ENCODE data around the gene ELAPOR1. TPM values are rescaled to one million over a fixed set of nuclear protein-coding genes. Genes with fewer than 3 reads are reported as not detected.

The ELAPOR1 gene
- total and polyA plus RNA-seq, 9 of the 15 experiments (the other 6 are each of a cell fraction or from before 2014, with no cell fraction given): 0.07 to 1.2 (median 0.18) TPM

DNA sequence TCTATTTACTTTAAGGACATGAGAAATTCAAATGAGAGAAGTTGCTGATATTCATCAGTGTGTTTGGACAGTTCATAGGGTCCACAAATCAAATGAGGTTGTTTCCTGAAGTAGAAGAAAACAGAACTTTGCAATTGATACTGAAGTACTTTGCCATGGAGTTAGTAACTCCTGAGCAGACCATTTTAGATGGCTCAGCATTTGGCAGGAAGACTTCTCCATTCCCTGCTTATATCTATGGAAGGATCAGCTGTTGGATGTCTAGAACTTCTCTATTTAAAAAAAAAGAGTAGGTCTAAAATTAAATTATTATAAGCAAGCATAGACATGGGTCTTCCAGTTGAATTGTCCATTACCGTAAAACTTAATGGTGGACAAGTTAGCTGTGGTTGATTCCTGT lies 18.3 kb upstream of the ELAPOR1 start:
- no peak for ATAC-seq
- intact Hi-C loops (cut with micrococcal nuclease) (no loop called here), in situ Hi-C loops (cut with MboI) (no loop called here)
- Histone ChIP-seq H3K9ac (ENCODE audit: insufficient read depth in 1 of 2, low read depth in 2 of 2, low read length in 2 of 2) (no peak overlapping the region), H4K20me1 (replicated peaks; ENCODE audit: control insufficient read depth, insufficient read depth, low read length) (no peaks in the 10 kb centered on the region), H3K9me1 (ENCODE audit: control insufficient read depth, insufficient read depth, low read length) (no peaks in the 10 kb centered on the region), H3K4me2 (ENCODE audit: insufficient read depth, low read length) (no peak overlapping the region), H3K27me3 (ENCODE audit: control insufficient read depth in 2 of 2, insufficient read depth in 2 of 2, low read length in 2 of 2) (no peaks in the 10 kb centered on the region), H3K9me3 (replicated peaks; ENCODE audit: control insufficient read depth, insufficient read depth, low read depth, low read length) (no peaks in the 10 kb centered on the region), H3K27ac (ENCODE audit: extremely low read depth, low read depth, low read length) (no peak overlapping the region; the same call in 2 of the 3 replicates), H3K79me2 (ENCODE audit: control insufficient read depth, insufficient read depth, low read length) (peaks cover 65% of the 10 kb centered on the region), H3K4me1 (replicated peaks in 1 of 2; ENCODE audit: control insufficient read depth in 2 of 2, insufficient read depth in 2 of 2, low read length in 2 of 2) (peaks cover 13 to 30% of the 10 kb centered on the region in 2 experiments), H3K4me3 (no peak overlapping the region), H3K36me3 (ENCODE audit: control insufficient read depth, insufficient read depth, low read length) (peaks cover 48% of the 10 kb centered on the region), H2AFZ (ENCODE audit: low read depth, low read length) (no peak overlapping the region)
- 91% methylated on average over 1 of the region's 1 CpG for WGBS (ENCODE audit: insufficient coverage, low coverage, missing lambda C conversion rate)
- no TSS peak for BruUV-seq (replicated peaks)
- DNase-seq (ENCODE audit: extremely low read depth in 1 of 4, low spot score in 3 of 4): no peak
- no peak for FAIRE-seq
- POLR2A ChIA-PET: interaction anchor here (0.6 to 1.1 kb wide), 2 partner anchors 180 to 375 kb away, joined by 3 to 4 read pairs; no protein-coding TSS in a partner anchor
- CTCF ChIA-PET (ENCODE audit: low intra/inter-chr PET ratio): no interaction called here
- peak; percentile 19; the same call in 1 of the 2 replicates for TF ChIP-seq RBFOX2 (IDR thresholded peaks at IDR 0.05; ENCODE audit: low read depth, low read length)
- TF ChIP-seq C11orf30 (IDR thresholded peaks at IDR 0.05; ENCODE audit: low read depth): peak; percentile 39; the same call in 1 of the 2 replicates
- TF ChIP-seq NCOA6 (IDR thresholded peaks at IDR 0.05): no peak
- no peak for TF ChIP-seq NFE2 (IDR thresholded peaks at IDR 0.05; ENCODE audit: low read depth)
- peak; percentile 41; the same call in 1 of the 2 replicates for TF ChIP-seq MAFK (IDR thresholded peaks at IDR 0.05; ENCODE audit: low read length)
- no peak for TF ChIP-seq ZNF408 (CRISPR knock-in tag; IDR thresholded peaks at IDR 0.05; ENCODE audit: low read depth)
- peak; percentile 46 for TF ChIP-seq ZNF316 (IDR thresholded peaks at IDR 0.05)
- TF ChIP-seq GATA2 (CRISPR knock-in tag; IDR thresholded peaks at IDR 0.05): 0 out of 2 replicates have a peak, but pooled peaks have one; percentile 20
- TF ChIP-seq PHTF2 (CRISPR knock-in tag; IDR thresholded peaks at IDR 0.05): no peak
- 0 out of 2 replicates have a peak, but pooled peaks have one; percentile 31 for TF ChIP-seq MAFG (tag; conservative IDR thresholded peaks at IDR 0.05)
- peak; percentile 48 for TF ChIP-seq MEIS2 (IDR thresholded peaks at IDR 0.05; ENCODE audit: partially characterized antibody)

Data from K562 (cell line).